OCI-LY3 (cell line): ENCODE measurements around the gene MYO3A.

Experiments
- H2AFZ ChIP-seq: fragments of 200-600, 300-600 bp; shearing (Covaris generic); 2 replicates; pipeline ENCODE4 v1.6.0; 2014; ENCODE audit warnings: antibody characterized with exemption, low read depth, low read length
- H3K27ac ChIP-seq: fragments of 200-600, 300-600 bp; sonication (generic); 2 replicates; pipeline ENCODE4 v1.5.1; 2014; ENCODE audit warnings: mild to moderate bottlenecking, low read length, moderate library complexity, mixed read lengths
- H3K27me3 ChIP-seq: fragments of 200-600, 300-600 bp; sonication (generic); 2 replicates; pipeline ENCODE4 v1.6.1; 2014; ENCODE audit warnings: low read depth, low read length, mixed read lengths
- H3K36me3 ChIP-seq: fragments of 200-600, 300-600 bp; sonication (generic); replicated peaks from 2 replicates; pipeline ENCODE3; 2014; ENCODE audit warnings: low read depth, low read length, mixed read lengths
- H3K4me1 ChIP-seq: fragments of 300-600, 200-600 bp; sonication (generic); 2 replicates; pipeline ENCODE4 v1.6.1; 2014; ENCODE audit warnings: low read length, mixed read lengths
- H3K4me2 ChIP-seq: fragments of 200-600, 300-600 bp; sonication (generic); 2 replicates; pipeline ENCODE4 v1.6.1; 2014; ENCODE audit warnings: low read length, mixed read lengths
- H3K4me3 ChIP-seq: fragments of 300-600, 200-600 bp; sonication (generic); 2 replicates; pipeline ENCODE4 v1.5.1; 2014; ENCODE audit warnings: antibody characterized with exemption, mild to moderate bottlenecking, low read length, moderate library complexity
- H3K79me2 ChIP-seq: fragments of 300-600, 200-600 bp; shearing (Covaris generic); 2 replicates; pipeline ENCODE4 v1.6.1; 2014; ENCODE audit warnings: mild to moderate bottlenecking, low read length, mixed read lengths
- H3K9ac ChIP-seq: fragments of 300-600, 200-600 bp; shearing (Covaris generic); 2 replicates; pipeline ENCODE4 v1.6.0; 2014; ENCODE audit warnings: mild to moderate bottlenecking, low read length, moderate library complexity
- H3K9me3 ChIP-seq: fragments of 200-600, 300-600 bp; shearing (Covaris generic); 2 replicates; pipeline ENCODE4 v1.6.1; 2014; ENCODE audit warnings: low read length, mixed read lengths; ENCODE audit not compliant: insufficient read depth
- H4K20me1 ChIP-seq: fragments of 200-600, 300-600 bp; sonication (generic); 2 replicates; pipeline ENCODE4 v1.6.1; 2016; ENCODE audit warnings: low read length, mixed read lengths; ENCODE audit not compliant: insufficient read depth
- CTCF ChIP-seq: fragments of 200-600, 300-600 bp; sonication (generic); IDR thresholded peaks from 2 replicates; pipeline ENCODE4 v1.5.1; 2014; ENCODE audit warnings: antibody characterized with exemption, low read length, low read depth
- EZH2phosphoT487 ChIP-seq: fragments of 200-600 bp; shearing (Covaris generic); IDR thresholded peaks from 2 replicates; pipeline ENCODE4 v1.6.1; 2018; ENCODE audit warnings: antibody characterized with exemption, mixed run types, low read depth

MYO3A gene

GRCh38 chr10:26254616-26255015, 320.6 kb downstream of the MYO3A start:
- no peak overlapping the region for H3K27ac ChIP-seq
- H3K9me3 ChIP-seq, result no peaks in the 10 kb centered on the region
- no peak overlapping the region for H3K4me3 ChIP-seq
- H3K79me2 ChIP-seq, result no peaks in the 10 kb centered on the region
- no peaks in the 10 kb centered on the region for H3K36me3 ChIP-seq
- H3K4me2 ChIP-seq, result no peak overlapping the region
- no peak overlapping the region for H2AFZ ChIP-seq
- H4K20me1 ChIP-seq, result no peaks in the 10 kb centered on the region
- H3K9ac ChIP-seq, result no peak overlapping the region
- TF ChIP-seq CTCF (no peak), EZH2phosphoT487 (no peak)
- peaks cover 4% of the 10 kb centered on the region; the same call in 1 of the 2 replicates for H3K27me3 ChIP-seq
- no peaks in the 10 kb centered on the region for H3K4me1 ChIP-seq

GRCh38 chr10:26259341-26259740, 325.3 kb downstream of the MYO3A start:
- Histone ChIP-seq H3K4me3 (no peak overlapping the region), H3K4me1 (no peaks in the 10 kb centered on the region), H3K4me2 (no peak overlapping the region), H2AFZ (no peak overlapping the region), H4K20me1 (no peaks in the 10 kb centered on the region), H3K27ac (no peak overlapping the region), H3K9ac (no peak overlapping the region), H3K9me3 (no peaks in the 10 kb centered on the region), H3K79me2 (no peaks in the 10 kb centered on the region), H3K36me3 (no peaks in the 10 kb centered on the region), H3K27me3 (peaks cover 4% of the 10 kb centered on the region; the same call in 1 of the 2 replicates)
- TF ChIP-seq CTCF (no peak), EZH2phosphoT487 (no peak)
